Mesothelial cell of epicardium (in vitro differentiated cells): Measurements from ENCODE around the gene SPATA2L. TPM values are rescaled to one million over a fixed set of nuclear protein-coding genes. Genes with fewer than 3 reads are reported as not detected.
A peak's percentile ranks its signal among the peaks of the same experiment; 100 is the strongest.

ENCODE experiments used
- DNase-seq, 2 experiments: peaks; one replicate each; pipeline ENCODE4 v3.0.0; 2021; ENCODE audit warnings: low spot score in 2 of 2; ENCODE audit not compliant: unreplicated experiment in 2 of 2
- H3K27ac Mint-ChIP-seq: 2 replicates; pipeline ENCODE4 v1.8.0; 2021; ENCODE audit warnings: mixed read lengths
- H3K27me3 Mint-ChIP-seq: 2 replicates; pipeline ENCODE4 v1.8.0; 2021; ENCODE audit warnings: low read depth, mixed read lengths
- H3K36me3 Mint-ChIP-seq: 2 replicates; pipeline ENCODE4 v1.8.0; 2021; ENCODE audit warnings: mixed read lengths
- H3K4me1 Mint-ChIP-seq: 2 replicates; pipeline ENCODE4 v1.8.0; 2021; ENCODE audit warnings: mixed read lengths
- H3K4me3 Mint-ChIP-seq: 2 replicates; pipeline ENCODE4 v1.8.0; 2021; ENCODE audit warnings: mild to moderate bottlenecking, moderate library complexity, mixed read lengths
- H3K9me3 Mint-ChIP-seq: 2 replicates; pipeline ENCODE4 v1.8.0; 2021; ENCODE audit warnings: mixed read lengths
- CTCF ChIP-seq: fragments of 200-600 bp; sonication (generic); IDR thresholded peaks from one replicate; pipeline ENCODE4 v1.5.0; 2021; ENCODE audit warnings: antibody characterized with exemption; ENCODE audit not compliant: unreplicated experiment
- total RNA-seq: library from RNA; stranded (reverse); gene quantifications from 3 replicates; pipeline ENCODE4 v1.2.1, GENCODE V29; 2021

The SPATA2L gene
- total RNA-seq, 1 donor from 2014 or later = 7.5 TPM

DNA sequence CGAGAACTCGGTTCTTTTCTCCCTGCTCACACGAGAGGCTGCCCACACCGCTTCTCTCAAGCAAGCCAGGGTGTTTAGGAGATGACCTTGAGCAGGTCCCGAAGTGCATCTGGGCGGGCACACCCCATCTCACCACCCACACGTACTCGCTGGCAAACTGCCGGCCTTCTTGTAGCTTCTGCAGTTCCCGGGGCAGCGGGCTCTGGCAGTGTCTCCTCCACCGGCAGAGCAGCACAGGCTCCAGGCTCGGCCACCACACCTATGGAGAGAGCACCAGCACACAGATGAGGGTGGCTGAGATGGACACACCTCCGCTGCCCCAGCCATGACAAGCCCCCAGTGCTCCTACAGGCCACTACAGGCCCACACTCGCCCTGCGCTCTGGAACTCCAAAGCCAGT, 43.3 kb upstream of the SPATA2L start:
- Mint-ChIP-seq H3K9me3 (no peaks in the 10 kb centered on the region), H3K27ac (no peak overlapping the region), H3K36me3 (peaks cover 8% of the 10 kb centered on the region), H3K4me1 (no peaks in the 10 kb centered on the region), H3K4me3 (no peak overlapping the region), H3K27me3 (no peaks in the 10 kb centered on the region)
- TF ChIP-seq CTCF = no peak
- DNase-seq = no peak

DNA sequence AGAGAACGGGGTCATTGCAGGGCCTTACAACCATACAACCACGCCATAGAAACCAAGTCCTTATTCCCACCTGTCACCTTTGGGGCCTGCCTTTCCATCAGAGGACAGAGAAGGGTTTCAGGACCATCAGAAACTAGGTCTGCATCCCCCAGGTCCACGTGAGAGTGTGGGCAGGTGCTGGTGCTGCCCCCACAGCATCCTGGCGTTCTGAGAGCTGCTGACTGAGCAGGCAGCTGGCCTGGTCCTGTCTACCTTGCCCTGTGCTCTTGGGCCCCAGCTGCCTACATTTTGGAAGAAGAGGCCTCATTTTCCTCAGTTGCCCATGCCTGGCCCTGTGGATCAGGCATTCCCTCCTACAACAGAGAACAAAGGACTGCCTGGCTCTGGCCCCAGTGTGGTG, 41.4 kb upstream of the SPATA2L start:
- no peak for DNase-seq
- no peaks in the 10 kb centered on the region for H3K9me3 Mint-ChIP-seq
- no peak for TF ChIP-seq CTCF
- no peaks in the 10 kb centered on the region for H3K27me3 Mint-ChIP-seq
- H3K4me3 Mint-ChIP-seq = no peak overlapping the region
- peak overlapping the region; percentile 72 for H3K27ac Mint-ChIP-seq
- peaks cover 11% of the 10 kb centered on the region for H3K36me3 Mint-ChIP-seq
- no peaks in the 10 kb centered on the region for H3K4me1 Mint-ChIP-seq

DNA sequence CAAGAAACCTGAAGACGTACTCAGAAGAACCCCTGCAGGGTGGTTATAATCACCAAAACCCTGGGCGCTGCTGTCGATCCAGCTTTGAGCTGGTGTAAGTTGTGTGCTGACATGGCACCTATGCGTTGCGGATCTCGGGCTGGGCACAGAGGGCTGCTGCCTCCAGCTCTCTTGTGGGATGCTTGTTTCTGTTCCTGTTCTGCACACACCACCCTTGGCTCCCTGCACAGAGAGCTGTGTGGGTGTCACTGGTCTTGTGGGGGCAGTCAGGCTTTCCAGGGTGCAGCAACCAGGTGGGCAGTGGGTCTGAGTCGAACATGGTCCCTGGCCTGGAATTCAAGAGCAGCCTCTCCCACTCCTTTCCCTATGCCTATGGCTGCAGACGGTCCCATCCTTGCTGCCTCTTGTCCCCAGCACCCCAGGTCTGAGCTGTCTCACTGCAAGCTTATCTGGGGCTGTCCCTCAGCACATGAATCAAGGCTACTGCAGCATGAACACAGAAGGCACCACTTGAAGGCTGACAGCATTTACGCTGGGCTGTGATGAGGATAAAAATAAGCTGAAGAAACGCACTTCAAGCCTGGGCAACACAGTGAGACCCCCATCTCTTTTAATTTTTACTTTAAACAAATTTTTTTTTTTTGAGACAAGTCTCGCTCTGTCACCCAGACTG, 40.0 kb upstream of the SPATA2L start:
- Mint-ChIP-seq H3K4me3 (no peak overlapping the region), H3K27me3 (no peaks in the 10 kb centered on the region), H3K27ac (peak overlapping the region; percentile 56), H3K4me1 (no peaks in the 10 kb centered on the region), H3K9me3 (no peaks in the 10 kb centered on the region), H3K36me3 (peaks cover 12% of the 10 kb centered on the region)
- no peak for DNase-seq
- no peak for TF ChIP-seq CTCF

GRCh38 chr16:89739383-89739782, 37.9 kb upstream of the SPATA2L start:
- no peak for DNase-seq
- H3K27ac Mint-ChIP-seq = no peak overlapping the region
- no peak overlapping the region for H3K4me3 Mint-ChIP-seq
- peaks cover 23% of the 10 kb centered on the region for H3K36me3 Mint-ChIP-seq
- H3K9me3 Mint-ChIP-seq = no peaks in the 10 kb centered on the region
- H3K27me3 Mint-ChIP-seq = no peaks in the 10 kb centered on the region
- no peaks in the 10 kb centered on the region for H3K4me1 Mint-ChIP-seq
- TF ChIP-seq CTCF = no peak

DNA sequence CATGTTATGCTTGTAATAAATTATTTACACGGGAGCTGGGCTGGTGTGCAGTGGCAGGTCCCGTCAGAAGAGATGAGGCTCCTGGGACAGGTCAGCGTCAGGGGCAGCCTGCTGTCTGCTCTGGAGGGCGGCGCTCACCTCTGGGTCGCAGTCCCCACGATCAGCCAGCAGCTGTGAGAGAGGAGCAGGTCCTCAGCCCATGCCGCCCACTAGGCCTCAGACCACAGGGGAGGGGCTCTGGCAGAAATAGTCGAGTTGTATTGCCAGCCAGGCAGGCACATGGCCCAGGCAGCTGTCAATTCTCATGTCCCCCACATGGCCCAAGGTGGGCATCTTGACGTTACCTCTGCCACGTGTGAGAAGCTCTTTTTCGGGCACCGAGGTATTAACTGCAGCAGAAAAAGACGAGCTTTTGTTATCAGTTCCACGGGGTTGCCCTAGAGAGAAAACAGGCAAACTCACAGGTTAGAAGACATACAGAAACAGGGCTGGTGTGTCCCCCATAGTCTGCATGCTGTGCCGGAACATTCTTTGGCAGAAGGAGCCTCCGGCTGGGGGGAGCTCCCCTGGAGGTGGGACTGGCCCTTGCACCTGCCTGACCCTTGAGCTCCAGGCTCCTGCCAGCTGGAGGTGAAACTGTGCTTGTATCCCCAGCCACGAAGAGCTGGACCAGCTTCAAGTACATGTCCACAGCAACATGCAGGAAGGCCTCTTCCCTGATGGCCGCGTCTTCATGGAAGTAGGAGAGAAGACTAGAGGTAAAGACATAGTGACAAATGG, 37.2 kb upstream of the SPATA2L start:
- no peak for DNase-seq
- H3K9me3 Mint-ChIP-seq = no peaks in the 10 kb centered on the region
- no peaks in the 10 kb centered on the region for H3K4me1 Mint-ChIP-seq
- no peak for TF ChIP-seq CTCF
- H3K4me3 Mint-ChIP-seq = no peak overlapping the region
- H3K36me3 Mint-ChIP-seq = peaks cover 24% of the 10 kb centered on the region
- no peaks in the 10 kb centered on the region for H3K27me3 Mint-ChIP-seq
- H3K27ac Mint-ChIP-seq = no peak overlapping the region
